OCI-LY1 (cell line): Measurements from ENCODE around the gene HGS.

Experiments
- H2AFZ ChIP-seq: fragments of 200-600 bp; sonication (generic), shearing (Covaris generic); 2 replicates; pipeline ENCODE4 v1.6.0; 2014; ENCODE audit warnings: antibody characterized with exemption, mild to moderate bottlenecking, low read length
- H3F3A ChIP-seq: fragments of 200-600 bp; sonication (generic), shearing (Covaris generic); 2 replicates; pipeline ENCODE4 v1.6.0; 2014; ENCODE audit warnings: mild to moderate bottlenecking, antibody characterized with exemption, low read length, moderate library complexity; ENCODE audit not compliant: insufficient read depth
- H3K27ac ChIP-seq: fragments of 200-600 bp; sonication (generic); 2 replicates; pipeline ENCODE4 v1.5.1; 2014; ENCODE audit warnings: low read length, mixed run types, mild to moderate bottlenecking, low read depth; ENCODE audit not compliant: poor library complexity, severe bottlenecking
- H3K27me3 ChIP-seq: fragments of 200-600 bp; sonication (generic); 2 replicates; pipeline ENCODE4 v1.6.0; 2014; ENCODE audit warnings: antibody characterized with exemption, mild to moderate bottlenecking, low read length, moderate library complexity; ENCODE audit not compliant: insufficient read depth
- H3K36me3 ChIP-seq: fragments of 200-600 bp; sonication (generic); 2 replicates; pipeline ENCODE4 v1.6.1; 2014; ENCODE audit warnings: mild to moderate bottlenecking, antibody characterized with exemption, low read length, moderate library complexity, mixed read lengths; ENCODE audit not compliant: insufficient read depth
- H3K4me1 ChIP-seq: fragments of 200-600 bp; sonication (generic); 2 replicates; pipeline ENCODE4 v1.5.1; 2014; ENCODE audit warnings: mild to moderate bottlenecking, low read length, moderate library complexity; ENCODE audit not compliant: insufficient read depth, severe bottlenecking
- H3K4me2 ChIP-seq: fragments of 200-600 bp; sonication (generic), shearing (Covaris generic); 2 replicates; pipeline ENCODE4 v1.6.1; 2014; ENCODE audit warnings: low read length
- H3K4me3 ChIP-seq: fragments of 200-600 bp; sonication (generic); 2 replicates; pipeline ENCODE4 v1.5.1; 2014; ENCODE audit warnings: low read length, low read depth, mild to moderate bottlenecking, mixed read lengths; ENCODE audit not compliant: poor library complexity, severe bottlenecking
- H3K79me2 ChIP-seq: fragments of 200-600 bp; shearing (Covaris generic); 2 replicates; pipeline ENCODE4 v1.6.1; 2016; ENCODE audit warnings: mixed run types, low read length, mixed read lengths; ENCODE audit not compliant: insufficient read depth
- H3K9ac ChIP-seq: fragments of 200-600 bp; sonication (generic), shearing (Covaris generic); 2 replicates; pipeline ENCODE4 v1.6.1; 2014; ENCODE audit warnings: mild to moderate bottlenecking, low read length, mixed read lengths
- H3K9me2 ChIP-seq: fragments of 200-600 bp; sonication (generic), shearing (Covaris generic); 2 replicates; pipeline ENCODE4 v1.6.1; 2014; ENCODE audit warnings: low read depth, mild to moderate bottlenecking, low read length, mixed read lengths
- H3K9me3 ChIP-seq: fragments of 200-600 bp; shearing (Covaris generic); 2 replicates; pipeline ENCODE4 v1.6.1; 2014; ENCODE audit warnings: low read length, mixed read lengths
- H4K20me1 ChIP-seq: fragments of 200-600 bp; sonication (generic), shearing (Covaris generic); 2 replicates; pipeline ENCODE4 v1.6.0; 2016; ENCODE audit warnings: mild to moderate bottlenecking, low read length; ENCODE audit not compliant: insufficient read depth
- CTCF ChIP-seq: fragments of 200-600 bp; sonication (generic), shearing (Covaris generic); IDR thresholded peaks from 2 replicates; pipeline ENCODE4 v1.5.1; 2017; ENCODE audit warnings: mild to moderate bottlenecking, antibody characterized with exemption, low read length, moderate library complexity, mixed read lengths
- EZH2 ChIP-seq: fragments of 200-600 bp; sonication (generic), shearing (Covaris generic); IDR thresholded peaks from 2 replicates; pipeline ENCODE4 v1.8.0; 2017; ENCODE audit warnings: borderline replicate concordance, mixed run types, mild to moderate bottlenecking, antibody characterized with exemption, low read length, moderate library complexity, mixed read lengths

HGS gene

DNA sequence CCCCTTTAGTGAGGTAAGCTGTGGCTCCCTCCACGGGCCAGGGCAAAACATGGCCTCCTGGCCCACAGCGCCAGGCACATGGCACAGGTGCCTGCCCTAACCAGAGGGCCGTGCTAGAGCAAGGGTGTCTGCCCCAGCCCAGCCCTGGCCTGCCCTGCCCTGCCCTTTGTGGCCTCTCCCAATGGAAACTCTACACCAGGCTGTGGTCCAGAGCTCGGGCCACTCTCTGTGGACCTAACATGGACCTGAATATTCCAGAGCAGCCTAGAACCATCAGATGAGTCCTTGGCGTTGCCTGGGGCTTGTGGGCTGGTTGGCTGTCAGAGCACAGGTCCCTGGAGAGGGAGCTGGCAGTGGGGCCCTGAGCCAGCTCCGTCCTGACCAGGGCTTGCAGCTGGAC, 11.4 kb downstream of the HGS start:
- Histone ChIP-seq H3K4me2 (no peak overlapping the region), H3K79me2 (no peaks in the 10 kb centered on the region), H2AFZ (no peak overlapping the region), H3K4me1 (no peaks in the 10 kb centered on the region), H3K9me3 (no peaks in the 10 kb centered on the region), H4K20me1 (no peaks in the 10 kb centered on the region), H3K4me3 (no peak overlapping the region), H3K9ac (no peak overlapping the region), H3F3A (no peaks in the 10 kb centered on the region), H3K27me3 (no peaks in the 10 kb centered on the region), H3K27ac (no peak overlapping the region), H3K9me2 (no peaks in the 10 kb centered on the region), H3K36me3 (peaks cover 93% of the 10 kb centered on the region)
- TF ChIP-seq EZH2 = no peak
- TF ChIP-seq CTCF = no peak

GRCh38 chr17:81695801-81696200, 12.0 kb downstream of the HGS start:
- H3K36me3 ChIP-seq = peaks cover 90% of the 10 kb centered on the region
- H4K20me1 ChIP-seq = no peaks in the 10 kb centered on the region
- no peak overlapping the region for H3K4me3 ChIP-seq
- TF ChIP-seq CTCF (no peak), EZH2 (no peak)
- H3F3A ChIP-seq = no peaks in the 10 kb centered on the region
- no peaks in the 10 kb centered on the region for H3K9me3 ChIP-seq
- no peak overlapping the region for H3K4me2 ChIP-seq
- no peak overlapping the region for H3K27ac ChIP-seq
- H3K9ac ChIP-seq = no peak overlapping the region
- H3K27me3 ChIP-seq = no peaks in the 10 kb centered on the region
- peaks cover 4% of the 10 kb centered on the region for H3K4me1 ChIP-seq
- H3K79me2 ChIP-seq = no peaks in the 10 kb centered on the region
- H2AFZ ChIP-seq = no peak overlapping the region
- H3K9me2 ChIP-seq = no peaks in the 10 kb centered on the region

DNA sequence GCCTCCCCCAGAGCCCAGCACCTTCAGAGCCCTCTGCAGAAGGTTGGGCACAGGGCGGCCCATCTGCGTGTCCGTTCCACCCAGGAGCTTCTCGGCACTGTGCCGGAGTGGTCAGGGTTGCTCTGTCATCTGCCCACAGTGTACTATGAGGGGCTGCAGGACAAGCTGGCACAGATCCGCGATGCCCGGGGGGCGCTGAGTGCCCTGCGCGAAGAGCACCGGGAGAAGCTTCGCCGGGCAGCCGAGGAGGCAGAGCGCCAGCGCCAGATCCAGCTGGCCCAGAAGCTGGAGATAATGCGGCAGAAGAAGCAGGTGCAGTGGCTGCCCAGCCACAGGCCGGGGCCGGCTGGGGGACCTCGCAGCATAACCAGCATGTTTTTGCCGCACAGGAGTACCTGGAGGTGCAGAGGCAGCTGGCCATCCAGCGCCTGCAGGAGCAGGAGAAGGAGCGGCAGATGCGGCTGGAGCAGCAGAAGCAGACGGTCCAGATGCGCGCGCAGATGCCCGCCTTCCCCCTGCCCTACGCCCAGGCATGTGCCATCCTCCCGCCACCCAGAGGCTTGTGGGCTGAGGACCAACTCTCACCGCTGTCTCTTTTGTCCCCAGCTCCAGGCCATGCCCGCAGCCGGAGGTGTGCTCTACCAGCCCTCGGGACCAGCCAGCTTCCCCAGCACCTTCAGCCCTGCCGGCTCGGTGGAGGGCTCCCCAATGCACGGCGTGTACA, 12.6 kb downstream of the HGS start:
- H4K20me1 ChIP-seq = no peaks in the 10 kb centered on the region
- TF ChIP-seq EZH2 (no peak), CTCF (no peak)
- H3K27ac ChIP-seq = no peak overlapping the region
- H3K4me3 ChIP-seq = no peak overlapping the region
- H3K4me1 ChIP-seq = peaks cover 9% of the 10 kb centered on the region
- no peaks in the 10 kb centered on the region for H3F3A ChIP-seq
- peaks cover 5% of the 10 kb centered on the region; the same call in 1 of the 2 replicates for H3K79me2 ChIP-seq
- H3K27me3 ChIP-seq = no peaks in the 10 kb centered on the region
- H3K4me2 ChIP-seq = no peak overlapping the region
- no peaks in the 10 kb centered on the region for H3K9me3 ChIP-seq
- no peaks in the 10 kb centered on the region for H3K9me2 ChIP-seq
- H3K36me3 ChIP-seq = peaks cover 90% of the 10 kb centered on the region
- H2AFZ ChIP-seq = no peak overlapping the region
- H3K9ac ChIP-seq = no peak overlapping the region
